ENCODE measurements around the gene NDUFAF5. TPM values are rescaled to one million over a fixed set of nuclear protein-coding genes. Genes with fewer than 3 reads are reported as not detected.

The NDUFAF5 gene
- total RNA-seq = 15.3 and 17.0 TPM in 2 replicates

GRCh38 chr20:13784893-13785715, at the start of gene NDUFAF5, which contains the start of gene ESF1:
TSS of gene NDUFAF5 (plus strand) at chr20:13785028. CDS start at chr20:13785069, 41 bp downstream.
TSS of gene ESF1 (minus strand) at chr20:13784919. CDS start at chr20:13783140, 1,779 bp downstream.

Other genes with a start within 250 kb of the NDUFAF5 start
- 12.8 and 17.3 TPM in 2 replicates for gene TASP1, start 146.1 kb upstream of the NDUFAF5 start, total RNA-seq
- 3.4 and 7.1 TPM in 2 replicates for gene ESF1, start 109 bp upstream of the NDUFAF5 start, total RNA-seq
- gene SEL1L2, start 205.6 kb downstream of the NDUFAF5 start, total RNA-seq = not detected in 2 replicates
- 0.65 and 2.7 TPM in 2 replicates for gene MACROD2, start 210.5 kb downstream of the NDUFAF5 start, total RNA-seq